HT-29 (cell line): Measurements from ENCODE around the gene TESPA1. TPM values are rescaled to one million over a fixed set of nuclear protein-coding genes. Genes with fewer than 3 reads are reported as not detected.

Source experiments
- total RNA-seq: library from RNA; depleted of rRNA; stranded (reverse); fragments of >200 nt; shearing (Covaris generic); gene quantifications from 2 replicates; pipeline ENCODE4 v1.2.3, GENCODE V29; 2014; rRNA removed

TESPA1 gene
- total RNA-seq, 1 experiment from 2014 or later, result not detected

Other genes with a start within 250 kb of the TESPA1 start
- gene MUCL1, start 130.2 kb downstream of the TESPA1 start, total RNA-seq, result not detected in 2 replicates
- gene NEUROD4, start 35.2 kb upstream of the TESPA1 start, total RNA-seq, result not detected in 2 replicates
- not detected in 2 replicates for gene OR9K2, start 141.6 kb upstream of the TESPA1 start, total RNA-seq
- gene OR10A7, start 236.3 kb upstream of the TESPA1 start, total RNA-seq, result not detected in 2 replicates